Ishikawa (cell line): ENCODE results near the gene SMYD3.
A peak's percentile ranks its signal among the peaks of the same experiment; 100 is the strongest.

Source experiments
- CEBPB ChIP-seq: IDR thresholded peaks from 2 replicates; pipeline ENCODE4 v1.6.1; 2012
- CREB1 ChIP-seq: IDR thresholded peaks from 2 replicates; pipeline ENCODE4 v1.6.1; 2012; ENCODE audit warnings: low read depth
- EGR1 ChIP-seq: IDR thresholded peaks from 2 replicates; pipeline ENCODE4 v1.6.1; 2012
- EP300 ChIP-seq: IDR thresholded peaks from 2 replicates; pipeline ENCODE4 v1.6.1; 2012; ENCODE audit warnings: borderline replicate concordance
- FOXM1 ChIP-seq: IDR thresholded peaks from 2 replicates; pipeline ENCODE4 v1.6.1; 2012; ENCODE audit warnings: low read depth, borderline replicate concordance
- MAX ChIP-seq: IDR thresholded peaks from 2 replicates; pipeline ENCODE4 v1.6.1; 2012
- NFIC ChIP-seq: IDR thresholded peaks from 2 replicates; pipeline ENCODE4 v1.6.1; 2012
- RAD21 ChIP-seq: IDR thresholded peaks from 2 replicates; pipeline ENCODE4 v1.6.1; 2012; ENCODE audit warnings: low read depth
- TAF1 ChIP-seq: IDR thresholded peaks from 2 replicates; pipeline ENCODE4 v1.6.1; 2012; ENCODE audit warnings: low read depth, mild to moderate bottlenecking
- TCF12 ChIP-seq: IDR thresholded peaks from 2 replicates; pipeline ENCODE4 v1.6.1; 2012; ENCODE audit warnings: low read depth
- TEAD4 ChIP-seq: IDR thresholded peaks from 2 replicates; pipeline ENCODE4 v1.6.1; 2012
- YY1 ChIP-seq: IDR thresholded peaks from 2 replicates; pipeline ENCODE4 v1.6.1; 2012; ENCODE audit warnings: low read depth
- ZBTB7A ChIP-seq: IDR thresholded peaks from 2 replicates; pipeline ENCODE4 v1.6.1; 2012; ENCODE audit warnings: low read depth
- TF ChIP-seq, protein P1 (sequence below): IDR thresholded peaks from 2 replicates; pipeline ENCODE4 v1.6.1; 2012; ENCODE audit warnings: low read depth, mild to moderate bottlenecking
- TF ChIP-seq, protein P2 (sequence below): IDR thresholded peaks from 2 replicates; pipeline ENCODE4 v1.6.1; 2012

SMYD3 gene

GRCh38 chr1:245999697-246000637 lies 507.1 kb downstream of the SMYD3 start:
- TF ChIP-seq TEAD4, result no peak
- no peak for TF ChIP-seq MAX
- TF ChIP-seq FOXM1, result no peak
- TF ChIP-seq NFIC, result no peak
- no peak for TF ChIP-seq TCF12
- TF ChIP-seq RAD21, result no peak
- no peak for TF ChIP-seq YY1
- TF ChIP-seq, protein P1, sequence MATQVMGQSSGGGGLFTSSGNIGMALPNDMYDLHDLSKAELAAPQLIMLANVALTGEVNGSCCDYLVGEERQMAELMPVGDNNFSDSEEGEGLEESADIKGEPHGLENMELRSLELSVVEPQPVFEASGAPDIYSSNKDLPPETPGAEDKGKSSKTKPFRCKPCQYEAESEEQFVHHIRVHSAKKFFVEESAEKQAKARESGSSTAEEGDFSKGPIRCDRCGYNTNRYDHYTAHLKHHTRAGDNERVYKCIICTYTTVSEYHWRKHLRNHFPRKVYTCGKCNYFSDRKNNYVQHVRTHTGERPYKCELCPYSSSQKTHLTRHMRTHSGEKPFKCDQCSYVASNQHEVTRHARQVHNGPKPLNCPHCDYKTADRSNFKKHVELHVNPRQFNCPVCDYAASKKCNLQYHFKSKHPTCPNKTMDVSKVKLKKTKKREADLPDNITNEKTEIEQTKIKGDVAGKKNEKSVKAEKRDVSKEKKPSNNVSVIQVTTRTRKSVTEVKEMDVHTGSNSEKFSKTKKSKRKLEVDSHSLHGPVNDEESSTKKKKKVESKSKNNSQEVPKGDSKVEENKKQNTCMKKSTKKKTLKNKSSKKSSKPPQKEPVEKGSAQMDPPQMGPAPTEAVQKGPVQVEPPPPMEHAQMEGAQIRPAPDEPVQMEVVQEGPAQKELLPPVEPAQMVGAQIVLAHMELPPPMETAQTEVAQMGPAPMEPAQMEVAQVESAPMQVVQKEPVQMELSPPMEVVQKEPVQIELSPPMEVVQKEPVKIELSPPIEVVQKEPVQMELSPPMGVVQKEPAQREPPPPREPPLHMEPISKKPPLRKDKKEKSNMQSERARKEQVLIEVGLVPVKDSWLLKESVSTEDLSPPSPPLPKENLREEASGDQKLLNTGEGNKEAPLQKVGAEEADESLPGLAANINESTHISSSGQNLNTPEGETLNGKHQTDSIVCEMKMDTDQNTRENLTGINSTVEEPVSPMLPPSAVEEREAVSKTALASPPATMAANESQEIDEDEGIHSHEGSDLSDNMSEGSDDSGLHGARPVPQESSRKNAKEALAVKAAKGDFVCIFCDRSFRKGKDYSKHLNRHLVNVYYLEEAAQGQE, result no peak
- no peak for TF ChIP-seq EGR1
- TF ChIP-seq ZBTB7A, result no peak
- no peak for TF ChIP-seq TAF1
- TF ChIP-seq CREB1, result no peak
- TF ChIP-seq, protein P2, sequence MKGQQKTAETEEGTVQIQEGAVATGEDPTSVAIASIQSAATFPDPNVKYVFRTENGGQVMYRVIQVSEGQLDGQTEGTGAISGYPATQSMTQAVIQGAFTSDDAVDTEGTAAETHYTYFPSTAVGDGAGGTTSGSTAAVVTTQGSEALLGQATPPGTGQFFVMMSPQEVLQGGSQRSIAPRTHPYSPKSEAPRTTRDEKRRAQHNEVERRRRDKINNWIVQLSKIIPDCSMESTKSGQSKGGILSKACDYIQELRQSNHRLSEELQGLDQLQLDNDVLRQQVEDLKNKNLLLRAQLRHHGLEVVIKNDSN, result no peak
- no peak for TF ChIP-seq EP300

- TF ChIP-seq RAD21, result no peak
- TF ChIP-seq NFIC, result peak; percentile 39; the same call in 1 of the 2 replicates
These were observed 509.4 kb downstream of the SMYD3 start for GRCh38 chr1:245997471-245998258.

- TF ChIP-seq TAF1, result no peak
These were observed 510.3 kb downstream of the SMYD3 start for GRCh38 chr1:245996811-245997210.

DNA sequence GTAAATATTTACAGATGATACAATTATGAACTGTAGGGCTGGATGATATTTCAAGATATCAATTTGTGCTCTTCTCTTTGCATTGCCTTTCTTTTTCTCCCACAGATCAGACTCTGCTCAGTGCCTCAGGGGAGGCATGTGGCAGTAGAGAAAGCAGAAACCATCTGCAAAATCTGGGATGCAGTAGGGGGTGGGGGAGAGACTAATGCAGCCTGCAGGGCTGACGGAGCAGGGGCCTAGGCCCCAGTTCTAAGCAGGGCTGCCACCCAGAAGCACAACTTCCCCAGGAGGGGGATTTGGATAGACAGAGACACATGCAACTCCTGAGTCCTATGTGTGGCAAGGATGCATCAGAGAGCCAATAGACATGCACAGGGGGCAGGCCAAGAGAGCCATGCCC lies 511.6 kb downstream of the SMYD3 start:
- no peak for TF ChIP-seq TCF12
- TF ChIP-seq, protein P1, result no peak
- TF ChIP-seq, protein P2, result no peak
- TF ChIP-seq FOXM1, result no peak
- no peak for TF ChIP-seq MAX
- no peak for TF ChIP-seq ZBTB7A
- TF ChIP-seq YY1, result no peak
- TF ChIP-seq EP300, result no peak
- TF ChIP-seq EGR1, result no peak
- TF ChIP-seq CEBPB, result no peak
- TF ChIP-seq TEAD4, result no peak
- no peak for TF ChIP-seq CREB1
- no peak for TF ChIP-seq TAF1
- TF ChIP-seq RAD21, result no peak

GRCh38 chr1:245991266-245991665 lies 515.8 kb downstream of the SMYD3 start:
- no peak for TF ChIP-seq FOXM1
- TF ChIP-seq, protein P2, result no peak
- TF ChIP-seq TCF12, result no peak
- no peak for TF ChIP-seq RAD21
- no peak for TF ChIP-seq CREB1
- TF ChIP-seq, protein P1, result no peak
- no peak for TF ChIP-seq YY1
- no peak for TF ChIP-seq TAF1
- no peak for TF ChIP-seq EGR1
- TF ChIP-seq CEBPB, result no peak
- no peak for TF ChIP-seq TEAD4
- no peak for TF ChIP-seq EP300
